Tibial nerve (tissue), 4 donors: ENCODE measurements around the gene OR9Q1. TPM values are rescaled to one million over a fixed set of nuclear protein-coding genes. Genes with fewer than 3 reads are reported as not detected.

ENCODE experiments used
- DNase-seq, 2 donors: peaks; one replicate each; pipeline ENCODE4 v3.0.0-alpha.2; 2019; ENCODE audit warnings: low spot score in 2 of 2
- H3K27ac ChIP-seq, 4 donors: fragments of 200-600 bp; sonication (generic) in 3 of 4; one replicate each; pipeline ENCODE4 v1.5.1; 2017 to 2019; ENCODE audit warnings: mild to moderate bottlenecking in 1 of 4
- H3K27me3 ChIP-seq, 2 donors: fragments of 200-600 bp; sonication (generic) in 1 of 2; one replicate each; pipeline versions ENCODE4 v1.5.1 to v1.6.0; 2017 to 2019
- H3K36me3 ChIP-seq, 3 donors: fragments of 200-600 bp; sonication (generic); one replicate each; pipeline ENCODE4 v1.5.1; 2018 to 2019
- H3K4me1 ChIP-seq, 4 donors: fragments of 200-600 bp; sonication (generic) in 3 of 4; one replicate each; pipeline ENCODE4 v1.5.1; 2017 to 2019
- H3K4me3 ChIP-seq, 4 donors: fragments of 200-600 bp; sonication (generic) in 3 of 4; one replicate each; pipeline ENCODE4 v1.5.1; 2017 to 2019; ENCODE audit warnings: mild to moderate bottlenecking in 1 of 4, moderate library complexity in 1 of 4
- H3K9me3 ChIP-seq, 4 donors: fragments of 200-600 bp; sonication (generic) in 3 of 4; one replicate each; pipeline ENCODE4 v1.5.1; 2017 to 2019
- EP300 ChIP-seq, 2 donors: sonication (generic); formaldehyde crosslinking; IDR thresholded peaks; one replicate each; pipeline ENCODE4 v1.6.1; 2017; ENCODE audit warnings: antibody characterized with exemption in 2 of 2, mild to moderate bottlenecking in 1 of 2
- POLR2A ChIP-seq, 2 donors: fragments of 450-650 bp; IDR thresholded peaks; one replicate each; pipeline ENCODE4 v1.6.1; 2017; ENCODE audit warnings: antibody characterized with exemption in 2 of 2, mild to moderate bottlenecking in 2 of 2, moderate library complexity in 2 of 2
- WGBS, 2 donors: methylation state at CpG; one replicate each; pipeline ENCODE4 v1.1.5; 2018; 5-methylcytosine and 5-hydroxymethylcytosine counted together
- total RNA-seq, 4 donors: library from RNA; depleted of rRNA; stranded (reverse); fragments of >200 nt; gene quantifications; one replicate each; pipeline ENCODE4 v1.1.0, GENCODE V29; 2016
- TF ChIP-seq, protein P1 (sequence below), 5 experiments: fragments of 200-600 bp in 3 of 5; fragments of 450-650 bp in 2 of 5; sonication (generic) in 3 of 5; IDR thresholded peaks; one replicate each; pipeline ENCODE4 v1.5.1; 2016 to 2019; ENCODE audit warnings: antibody characterized with exemption in 5 of 5, mild to moderate bottlenecking in 3 of 5, moderate library complexity in 2 of 5

Gene OR9Q1
- total RNA-seq, 4 donors from 2014 or later = not detected

DNA sequence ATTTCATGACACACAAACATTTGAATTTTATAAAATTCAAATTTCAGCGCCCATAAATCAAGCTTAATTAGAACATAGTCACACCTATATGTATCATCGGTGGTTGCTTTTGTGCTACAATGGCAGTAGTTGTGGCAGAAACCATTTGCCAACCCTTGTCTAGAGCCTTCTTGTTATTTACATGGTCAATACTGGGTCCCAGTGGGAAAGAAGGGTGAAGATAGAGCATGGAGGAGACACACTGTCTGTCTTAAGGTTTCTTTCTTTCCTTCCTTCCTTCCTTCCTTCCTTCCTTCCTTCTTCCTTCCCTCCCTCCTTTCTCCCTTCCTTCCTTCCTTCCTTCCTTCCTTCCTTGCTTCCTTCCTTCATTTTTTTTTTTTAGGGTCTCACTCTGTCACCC lies 10.8 kb downstream of the OR9Q1 start:
- H3K27me3 ChIP-seq = no peaks in the 10 kb centered on the region
- no peak for TF ChIP-seq POLR2A (IDR thresholded peaks at IDR 0.05)
- no peak for TF ChIP-seq EP300 (IDR thresholded peaks at IDR 0.05)
- TF ChIP-seq, protein P1, sequence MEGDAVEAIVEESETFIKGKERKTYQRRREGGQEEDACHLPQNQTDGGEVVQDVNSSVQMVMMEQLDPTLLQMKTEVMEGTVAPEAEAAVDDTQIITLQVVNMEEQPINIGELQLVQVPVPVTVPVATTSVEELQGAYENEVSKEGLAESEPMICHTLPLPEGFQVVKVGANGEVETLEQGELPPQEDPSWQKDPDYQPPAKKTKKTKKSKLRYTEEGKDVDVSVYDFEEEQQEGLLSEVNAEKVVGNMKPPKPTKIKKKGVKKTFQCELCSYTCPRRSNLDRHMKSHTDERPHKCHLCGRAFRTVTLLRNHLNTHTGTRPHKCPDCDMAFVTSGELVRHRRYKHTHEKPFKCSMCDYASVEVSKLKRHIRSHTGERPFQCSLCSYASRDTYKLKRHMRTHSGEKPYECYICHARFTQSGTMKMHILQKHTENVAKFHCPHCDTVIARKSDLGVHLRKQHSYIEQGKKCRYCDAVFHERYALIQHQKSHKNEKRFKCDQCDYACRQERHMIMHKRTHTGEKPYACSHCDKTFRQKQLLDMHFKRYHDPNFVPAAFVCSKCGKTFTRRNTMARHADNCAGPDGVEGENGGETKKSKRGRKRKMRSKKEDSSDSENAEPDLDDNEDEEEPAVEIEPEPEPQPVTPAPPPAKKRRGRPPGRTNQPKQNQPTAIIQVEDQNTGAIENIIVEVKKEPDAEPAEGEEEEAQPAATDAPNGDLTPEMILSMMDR (IDR thresholded peaks at IDR 0.05) = no peak
- DNase-seq = no peak
- H3K4me1 ChIP-seq = peaks cover 0 to 1% (median 0%) of the 10 kb centered on the region in 4 donors
- H3K4me3 ChIP-seq = no peak overlapping the region
- H3K36me3 ChIP-seq = no peaks in the 10 kb centered on the region
- no peak overlapping the region for H3K27ac ChIP-seq
- H3K9me3 ChIP-seq = peaks cover 0 to 8% (median 0%) of the 10 kb centered on the region in 4 donors
- 84 to 88% methylated on average over 2 of the region's 2 CpGs for WGBS, 2 donors

DNA sequence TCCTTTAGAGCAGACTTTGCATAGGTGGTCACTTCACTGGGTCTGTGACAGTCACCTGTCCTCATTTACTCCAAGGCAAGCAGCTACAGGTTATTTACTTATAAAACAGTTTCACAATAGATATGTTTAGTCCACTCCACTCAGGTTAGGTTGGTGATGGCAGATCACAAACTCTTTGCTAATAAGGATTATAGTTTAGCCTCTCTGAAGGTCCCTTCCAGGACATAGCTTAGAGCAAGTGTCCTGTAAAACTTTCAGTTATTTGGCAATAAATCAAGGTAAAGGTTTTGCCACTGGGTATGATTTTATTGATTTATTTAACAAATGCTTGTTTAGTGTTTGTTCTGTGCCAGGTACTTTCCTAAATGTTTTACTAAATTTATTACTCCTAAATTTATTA lies 15.9 kb downstream of the OR9Q1 start:
- Histone ChIP-seq H3K4me1 (no peaks in the 10 kb centered on the region), H3K4me3 (no peak overlapping the region), H3K9me3 (peaks cover 0 to 8% (median 0%) of the 10 kb centered on the region in 4 donors), H3K27me3 (no peaks in the 10 kb centered on the region), H3K36me3 (no peaks in the 10 kb centered on the region), H3K27ac (no peak overlapping the region)
- TF ChIP-seq, protein P1 (IDR thresholded peaks at IDR 0.05) = no peak
- TF ChIP-seq EP300 (IDR thresholded peaks at IDR 0.05) (no peak), POLR2A (IDR thresholded peaks at IDR 0.05) (no peak)
- DNase-seq = no peak

GRCh38 chr11:58043379-58043778 lies 19.7 kb downstream of the OR9Q1 start:
- no peak overlapping the region for H3K27ac ChIP-seq
- TF ChIP-seq POLR2A (IDR thresholded peaks at IDR 0.05) (no peak), EP300 (IDR thresholded peaks at IDR 0.05) (no peak)
- TF ChIP-seq, protein P1 (IDR thresholded peaks at IDR 0.05) = no peak
- WGBS, 2 donors = 59 to 69% methylated on average over 2 of the region's 2 CpGs
- H3K4me3 ChIP-seq = no peak overlapping the region
- no peaks in the 10 kb centered on the region for H3K9me3 ChIP-seq
- no peaks in the 10 kb centered on the region for H3K4me1 ChIP-seq
- DNase-seq = no peak
- no peaks in the 10 kb centered on the region for H3K27me3 ChIP-seq
- no peaks in the 10 kb centered on the region for H3K36me3 ChIP-seq

GRCh38 chr11:58046231-58046630 lies 22.6 kb downstream of the OR9Q1 start:
- 69 to 82% methylated on average over 3 of the region's 3 CpGs for WGBS, 2 donors
- H3K27me3 ChIP-seq = no peaks in the 10 kb centered on the region
- no peak for TF ChIP-seq POLR2A (IDR thresholded peaks at IDR 0.05)
- no peak for TF ChIP-seq EP300 (IDR thresholded peaks at IDR 0.05)
- TF ChIP-seq, protein P1 (IDR thresholded peaks at IDR 0.05) = no peak
- no peaks in the 10 kb centered on the region for H3K4me1 ChIP-seq
- DNase-seq = no peak
- no peak overlapping the region for H3K4me3 ChIP-seq
- no peaks in the 10 kb centered on the region for H3K9me3 ChIP-seq
- H3K27ac ChIP-seq = no peak overlapping the region
- H3K36me3 ChIP-seq = no peaks in the 10 kb centered on the region

- H3K36me3 ChIP-seq = no peaks in the 10 kb centered on the region
- no peak overlapping the region for H3K4me3 ChIP-seq
- no peak for DNase-seq
- no peak for TF ChIP-seq EP300 (IDR thresholded peaks at IDR 0.05)
- TF ChIP-seq, protein P1 (IDR thresholded peaks at IDR 0.05) = no peak
- TF ChIP-seq POLR2A (IDR thresholded peaks at IDR 0.05) = no peak
- H3K9me3 ChIP-seq = no peaks in the 10 kb centered on the region
- no peaks in the 10 kb centered on the region for H3K27me3 ChIP-seq
- H3K27ac ChIP-seq = no peak overlapping the region
- no peaks in the 10 kb centered on the region for H3K4me1 ChIP-seq
- WGBS, 2 donors = 83 to 87% methylated on average over 3 of the region's 3 CpGs
Measured at GRCh38 chr11:58047818-58048217, 24.1 kb downstream of the OR9Q1 start.
